ENCODE data around the gene SSUH2. TPM values are rescaled to one million over a fixed set of nuclear protein-coding genes. Genes with fewer than 3 reads are reported as not detected.

The SSUH2 gene
- total RNA-seq, 1 experiment from 2014 or later, result 0.51 TPM

GRCh38 chr3:8571256-8571655, 73.3 kb downstream of the SSUH2 start:
- H3K27me3 Mint-ChIP-seq (ENCODE audit: insufficient read depth, unreplicated experiment), result no peaks in the 10 kb centered on the region
- CTCF ChIA-PET, result no interaction called here
- peaks cover 6% of the 10 kb centered on the region for H3K36me3 Mint-ChIP-seq (ENCODE audit: insufficient read depth, unreplicated experiment)
- intact Hi-C loops (cut with micrococcal nuclease), result no loop called here
- POLR2A ChIA-PET, result no interaction called here
- no peaks in the 10 kb centered on the region for H3K9me3 Mint-ChIP-seq (ENCODE audit: unreplicated experiment)
- TF ChIP-seq CTCF (IDR thresholded peaks at IDR 0.05; ENCODE audit: unreplicated experiment), result no peak
- H3K4me1 Mint-ChIP-seq (ENCODE audit: insufficient read depth, unreplicated experiment), result peaks cover 5% of the 10 kb centered on the region
- H3K27ac Mint-ChIP-seq (ENCODE audit: low read depth, unreplicated experiment), result no peak overlapping the region
- BruUV-seq (replicated peaks), result no TSS peak
- no peak overlapping the region for H3K4me3 Mint-ChIP-seq (ENCODE audit: unreplicated experiment)
- DNase-seq (ENCODE audit: unreplicated experiment), result no peak

Other genes starting within 250 kb of the SSUH2 start
- gene LMCD1, start 143.0 kb downstream of the SSUH2 start, total RNA-seq (2022), result 0.63 and 0.83 TPM in 2 replicates
- not detected in 2 replicates for gene CAV3, start 89.0 kb upstream of the SSUH2 start, total RNA-seq (2022)
- gene OXTR, start 124.8 kb upstream of the SSUH2 start, total RNA-seq (2022), result 0.63 and 1.2 TPM in 2 replicates

Data from MCF 10A (cell line).